H1 (cell line): ENCODE results near the gene RPUSD2.

Experiments
- RBBP5 ChIP-seq: IDR thresholded peaks from 2 replicates; pipeline ENCODE4 v1.7.1; 2012; ENCODE audit warnings: low read depth, mild to moderate bottlenecking, inconsistent platforms, low read length, moderate library complexity, borderline replicate concordance
- TF ChIP-seq, protein P1 (sequence below), 3 experiments: IDR thresholded peaks; 1 replicate in 2 of 3; 2 replicates in 1 of 3; pipeline versions ENCODE4 v1.5.1 to v1.6.1; 2011; ENCODE audit warnings: low read length in 3 of 3, mild to moderate bottlenecking in 3 of 3, inconsistent platforms in 2 of 3, low read depth in 1 of 3, moderate library complexity in 1 of 3; ENCODE audit not compliant: insufficient read depth in 1 of 3; ENCODE audit errors: control extremely low read depth in 1 of 3

DNA sequence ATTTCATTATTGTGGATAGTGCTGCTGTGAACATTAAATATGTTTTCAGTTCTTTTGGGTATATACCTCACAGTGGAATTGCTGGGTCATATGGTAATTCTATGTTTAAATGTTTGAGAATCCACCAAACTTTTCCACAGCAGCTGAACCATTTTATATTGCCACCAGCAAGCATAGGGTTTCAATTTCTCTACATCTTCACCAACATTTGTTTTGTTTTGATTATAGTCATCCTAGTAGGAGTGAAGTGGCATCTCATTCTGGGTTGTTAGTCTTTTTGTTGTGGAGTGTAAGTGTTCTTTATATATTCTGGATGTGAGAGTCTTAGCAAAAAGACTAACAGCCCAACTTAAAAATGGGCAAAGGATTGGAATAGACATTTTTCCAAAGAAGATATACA lies 6.0 kb downstream of the RPUSD2 start:
- TF ChIP-seq, protein P1, sequence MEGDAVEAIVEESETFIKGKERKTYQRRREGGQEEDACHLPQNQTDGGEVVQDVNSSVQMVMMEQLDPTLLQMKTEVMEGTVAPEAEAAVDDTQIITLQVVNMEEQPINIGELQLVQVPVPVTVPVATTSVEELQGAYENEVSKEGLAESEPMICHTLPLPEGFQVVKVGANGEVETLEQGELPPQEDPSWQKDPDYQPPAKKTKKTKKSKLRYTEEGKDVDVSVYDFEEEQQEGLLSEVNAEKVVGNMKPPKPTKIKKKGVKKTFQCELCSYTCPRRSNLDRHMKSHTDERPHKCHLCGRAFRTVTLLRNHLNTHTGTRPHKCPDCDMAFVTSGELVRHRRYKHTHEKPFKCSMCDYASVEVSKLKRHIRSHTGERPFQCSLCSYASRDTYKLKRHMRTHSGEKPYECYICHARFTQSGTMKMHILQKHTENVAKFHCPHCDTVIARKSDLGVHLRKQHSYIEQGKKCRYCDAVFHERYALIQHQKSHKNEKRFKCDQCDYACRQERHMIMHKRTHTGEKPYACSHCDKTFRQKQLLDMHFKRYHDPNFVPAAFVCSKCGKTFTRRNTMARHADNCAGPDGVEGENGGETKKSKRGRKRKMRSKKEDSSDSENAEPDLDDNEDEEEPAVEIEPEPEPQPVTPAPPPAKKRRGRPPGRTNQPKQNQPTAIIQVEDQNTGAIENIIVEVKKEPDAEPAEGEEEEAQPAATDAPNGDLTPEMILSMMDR (IDR thresholded peaks at IDR 0.05; ENCODE audit: control extremely low read depth in 1 of 3, insufficient read depth in 1 of 3, low read depth in 1 of 3, low read length in 3 of 3): no peak
- no peak for TF ChIP-seq RBBP5
